Endodermal cell (in vitro differentiated cells): ENCODE results near the gene RASA4B. TPM values are rescaled to one million over a fixed set of nuclear protein-coding genes. Genes with fewer than 3 reads are reported as not detected.

Experiments used
- DNase-seq: peaks from one replicate; pipeline ENCODE4 v3.0.0-alpha.2; 2017
- H3K27ac ChIP-seq: 2 replicates; pipeline ENCODE4 v1.5.1; 2013; ENCODE audit warnings: mild to moderate bottlenecking, low read depth, low read length, moderate library complexity
- H3K27me3 ChIP-seq: 2 replicates; pipeline ENCODE4 v1.6.1; 2013; ENCODE audit warnings: mild to moderate bottlenecking, low read length, moderate library complexity; ENCODE audit not compliant: insufficient read depth, control insufficient read depth, poor library complexity, severe bottlenecking
- H3K36me3 ChIP-seq: 2 replicates; pipeline ENCODE4 v1.7.0; 2013; ENCODE audit warnings: mild to moderate bottlenecking, low read length, moderate library complexity; ENCODE audit not compliant: control insufficient read depth, insufficient read depth
- H3K4me1 ChIP-seq: one replicate; pipeline ENCODE4 v1.7.0; 2013; ENCODE audit warnings: low read length; ENCODE audit not compliant: control insufficient read depth, insufficient read depth
- H3K4me3 ChIP-seq: 2 replicates; pipeline ENCODE4 v1.5.1; 2013; ENCODE audit warnings: mild to moderate bottlenecking, low read length, moderate library complexity
- H3K9ac ChIP-seq: 2 replicates; pipeline ENCODE4 v1.6.1; 2013; ENCODE audit warnings: mild to moderate bottlenecking, low read length, moderate library complexity; ENCODE audit not compliant: poor library complexity, severe bottlenecking; ENCODE audit errors: extremely low read depth
- H3K9me3 ChIP-seq: 2 replicates; pipeline ENCODE4 v1.6.1; 2013; ENCODE audit warnings: mild to moderate bottlenecking, low read length, moderate library complexity; ENCODE audit not compliant: control insufficient read depth
- H3K27ac Mint-ChIP-seq: 2 replicates; pipeline ENCODE4 v1.8.0; 2020; ENCODE audit warnings: mixed read lengths
- H3K27me3 Mint-ChIP-seq: 2 replicates; pipeline ENCODE4 v1.8.0; 2021; ENCODE audit warnings: mild to moderate bottlenecking, mixed read lengths; ENCODE audit not compliant: insufficient read depth
- H3K36me3 Mint-ChIP-seq: 2 replicates; pipeline ENCODE4 v1.8.0; 2020; ENCODE audit warnings: low read depth, mixed read lengths
- H3K4me1 Mint-ChIP-seq: 2 replicates; pipeline ENCODE4 v1.8.0; 2020; ENCODE audit warnings: mixed read lengths
- H3K4me3 Mint-ChIP-seq: 2 replicates; pipeline ENCODE4 v1.8.0; 2020; ENCODE audit warnings: mild to moderate bottlenecking, moderate library complexity, mixed read lengths
- H3K9me3 Mint-ChIP-seq: 2 replicates; pipeline ENCODE4 v1.8.0; 2020; ENCODE audit warnings: mild to moderate bottlenecking, mixed read lengths
- WGBS, 2 experiments: methylation state at CpG; one replicate each; pipeline versions ENCODE4 v1.1.5 to v1.1.7; 2013; ENCODE audit warnings: missing lambda C conversion rate in 2 of 2, mixed read lengths in 1 of 2; ENCODE audit not compliant: insufficient coverage in 1 of 2, insufficient read length in 1 of 2; 5-methylcytosine and 5-hydroxymethylcytosine counted together
- total RNA-seq, 2 donors: library from RNA; stranded (reverse); fragmentation: NEBNext Ultra II Directional in 1 of 2; extraction: Animal tissue kit (Norgen Biotek cat#: 25700) in 1 of 2; gene quantifications; 2 replicates in 1 of 2; 3 replicates in 1 of 2; pipeline ENCODE4 v1.2.1, GENCODE V29; 2021
- TF ChIP-seq, protein P1 (sequence below): fragments of 200-600 bp; sonication (generic); conservative IDR thresholded peaks from 2 replicates; pipeline ENCODE4 v1.5.0; 2021; ENCODE audit warnings: antibody characterized with exemption, mild to moderate bottlenecking

Gene RASA4B
- total RNA-seq, 2 donors from 2014 or later = 3.5 to 11.5 TPM

DNA sequence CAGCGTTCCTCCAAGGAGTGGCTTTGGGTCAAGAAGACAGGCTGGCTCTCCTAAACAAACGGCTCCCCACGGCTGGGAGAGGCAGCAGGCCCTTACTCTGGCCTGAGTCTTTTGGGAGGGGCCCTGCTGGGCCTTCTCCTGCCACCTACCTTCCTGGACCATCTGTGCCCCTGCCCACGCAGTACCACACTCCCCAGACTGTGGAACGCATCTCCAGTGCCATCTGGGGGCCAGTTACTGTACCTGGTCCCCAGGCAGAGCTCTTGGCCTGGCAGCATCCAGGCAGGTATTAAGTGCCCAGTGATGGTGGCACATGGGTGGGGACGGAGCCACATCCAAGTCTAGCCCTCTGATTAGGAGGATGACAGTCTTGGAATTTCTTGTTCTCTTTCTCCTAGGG is 67.3 kb downstream of the RASA4B start:
- Histone ChIP-seq H3K27me3 (no peaks in the 10 kb centered on the region), H3K9me3 (no peaks in the 10 kb centered on the region), H3K4me3 (no peak overlapping the region), H3K27ac (no peak overlapping the region), H3K36me3 (no peaks in the 10 kb centered on the region), H3K4me1 (no peaks in the 10 kb centered on the region), H3K9ac (no peak overlapping the region)
- H3K27ac Mint-ChIP-seq = no peak overlapping the region
- no peaks in the 10 kb centered on the region for H3K27me3 Mint-ChIP-seq
- 91 to 94% methylated on average over 6 of the region's 6 CpGs for WGBS, 2 experiments
- H3K4me1 Mint-ChIP-seq = no peaks in the 10 kb centered on the region
- no peak overlapping the region for H3K4me3 Mint-ChIP-seq
- peaks cover 4% of the 10 kb centered on the region for H3K36me3 Mint-ChIP-seq
- peak; percentile 50 for DNase-seq
- no peaks in the 10 kb centered on the region for H3K9me3 Mint-ChIP-seq
- TF ChIP-seq, protein P1, sequence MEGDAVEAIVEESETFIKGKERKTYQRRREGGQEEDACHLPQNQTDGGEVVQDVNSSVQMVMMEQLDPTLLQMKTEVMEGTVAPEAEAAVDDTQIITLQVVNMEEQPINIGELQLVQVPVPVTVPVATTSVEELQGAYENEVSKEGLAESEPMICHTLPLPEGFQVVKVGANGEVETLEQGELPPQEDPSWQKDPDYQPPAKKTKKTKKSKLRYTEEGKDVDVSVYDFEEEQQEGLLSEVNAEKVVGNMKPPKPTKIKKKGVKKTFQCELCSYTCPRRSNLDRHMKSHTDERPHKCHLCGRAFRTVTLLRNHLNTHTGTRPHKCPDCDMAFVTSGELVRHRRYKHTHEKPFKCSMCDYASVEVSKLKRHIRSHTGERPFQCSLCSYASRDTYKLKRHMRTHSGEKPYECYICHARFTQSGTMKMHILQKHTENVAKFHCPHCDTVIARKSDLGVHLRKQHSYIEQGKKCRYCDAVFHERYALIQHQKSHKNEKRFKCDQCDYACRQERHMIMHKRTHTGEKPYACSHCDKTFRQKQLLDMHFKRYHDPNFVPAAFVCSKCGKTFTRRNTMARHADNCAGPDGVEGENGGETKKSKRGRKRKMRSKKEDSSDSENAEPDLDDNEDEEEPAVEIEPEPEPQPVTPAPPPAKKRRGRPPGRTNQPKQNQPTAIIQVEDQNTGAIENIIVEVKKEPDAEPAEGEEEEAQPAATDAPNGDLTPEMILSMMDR = peak; percentile 30

DNA sequence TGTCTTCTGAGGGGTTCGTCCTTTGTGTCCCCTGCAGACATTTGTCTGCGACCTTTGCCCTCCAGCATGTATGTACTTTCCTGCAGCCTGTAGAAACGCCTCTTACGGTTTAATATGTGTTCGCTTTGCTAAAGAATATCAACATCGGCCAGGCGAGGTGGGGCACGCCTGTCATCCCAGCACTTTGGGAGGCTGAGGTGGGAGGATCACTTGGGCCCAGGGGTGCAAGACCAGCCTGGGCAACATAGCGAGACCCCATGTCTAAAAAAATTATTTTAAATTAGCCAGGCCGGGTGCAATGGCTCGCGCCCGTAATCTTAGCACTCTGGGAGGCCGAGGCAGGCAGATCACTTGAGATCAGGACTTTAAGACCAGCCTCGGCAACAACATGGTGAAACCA is 68.4 kb downstream of the RASA4B start:
- H3K9me3 Mint-ChIP-seq = no peaks in the 10 kb centered on the region
- 95 to 98% methylated on average over 13 to 15 of the region's 15 CpGs for WGBS, 2 experiments
- Histone ChIP-seq H3K4me1 (no peaks in the 10 kb centered on the region), H3K27ac (no peak overlapping the region), H3K27me3 (no peaks in the 10 kb centered on the region), H3K4me3 (no peak overlapping the region), H3K9ac (no peak overlapping the region), H3K9me3 (no peaks in the 10 kb centered on the region), H3K36me3 (no peaks in the 10 kb centered on the region)
- DNase-seq = no peak
- no peak overlapping the region for H3K4me3 Mint-ChIP-seq
- H3K36me3 Mint-ChIP-seq = peaks cover 9% of the 10 kb centered on the region
- no peaks in the 10 kb centered on the region for H3K27me3 Mint-ChIP-seq
- no peak overlapping the region for H3K27ac Mint-ChIP-seq
- TF ChIP-seq, protein P1 = no peak
- H3K4me1 Mint-ChIP-seq = no peaks in the 10 kb centered on the region

DNA sequence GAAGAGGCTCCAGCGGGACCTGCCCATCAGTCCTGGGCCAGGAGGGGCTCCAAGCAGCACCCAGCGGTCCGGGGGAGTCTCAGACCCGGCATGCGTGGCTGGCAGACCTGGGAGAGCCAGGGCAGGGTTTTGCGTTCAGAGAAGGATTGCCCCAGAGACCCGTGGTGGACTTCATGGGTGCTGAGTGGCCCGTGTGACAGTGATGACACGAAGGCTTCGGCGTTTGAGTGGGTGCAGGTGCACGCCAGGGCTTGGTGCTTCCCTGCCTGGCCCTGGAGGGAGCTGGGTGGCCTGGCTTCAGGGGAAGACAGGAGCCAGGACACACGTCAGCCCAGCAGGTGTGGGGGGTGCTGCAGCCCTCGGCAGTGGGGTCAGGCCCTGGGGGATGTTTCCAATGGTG is 70.3 kb downstream of the RASA4B start:
- Mint-ChIP-seq H3K4me1 (no peaks in the 10 kb centered on the region), H3K27me3 (no peaks in the 10 kb centered on the region), H3K9me3 (no peaks in the 10 kb centered on the region), H3K4me3 (no peak overlapping the region), H3K27ac (no peak overlapping the region), H3K36me3 (peaks cover 16% of the 10 kb centered on the region)
- H3K9me3 ChIP-seq = no peaks in the 10 kb centered on the region
- H3K27ac ChIP-seq = no peak overlapping the region
- H3K36me3 ChIP-seq = no peaks in the 10 kb centered on the region
- DNase-seq = no peak
- TF ChIP-seq, protein P1 = no peak
- WGBS, 2 experiments = 85 to 91% methylated on average over 8 to 14 of the region's 14 CpGs
- H3K27me3 ChIP-seq = no peaks in the 10 kb centered on the region
- no peak overlapping the region for H3K9ac ChIP-seq
- no peaks in the 10 kb centered on the region for H3K4me1 ChIP-seq
- H3K4me3 ChIP-seq = no peak overlapping the region
